ENCODE data around the gene MUC7. TPM values are rescaled to one million over a fixed set of nuclear protein-coding genes. Genes with fewer than 3 reads are reported as not detected.

MUC7 gene
- not detected for total RNA-seq

- no peak for DNase-seq
- WGBS, 2 donors (ENCODE audit: low coverage in 1 of 2) = 64 to 73% methylated on average over 4 of the region's 4 CpGs
- no peaks in the 10 kb centered on the region for H3K4me1 ChIP-seq
- TF ChIP-seq EP300 (IDR thresholded peaks at IDR 0.05; ENCODE audit: low read depth) = no peak
- no peak for TF ChIP-seq POLR2A (IDR thresholded peaks at IDR 0.05)
- no peak for TF ChIP-seq CTCF (IDR thresholded peaks at IDR 0.05)
- TF ChIP-seq POLR2AphosphoS5 (IDR thresholded peaks at IDR 0.05) = no peak
- H3K27ac ChIP-seq = no peak within 1 kb of the TSS
- no peaks in the 10 kb centered on the region for H3K27me3 ChIP-seq
- intact Hi-C loops (cut with DNase I; ENCODE audit: low total_unique reads) = no loop called here
- H3K36me3 ChIP-seq = no peaks in the 10 kb centered on the region
- H3K4me3 ChIP-seq = no peak within 1 kb of the TSS
- H3K9me3 ChIP-seq = no peaks in the 10 kb centered on the region
- in situ Hi-C loops (cut with MboI; ENCODE audit: low pct_ligation_motif_present in 1 of 4, low pct_unique_long_range_greater_than_20kb in 1 of 4, low sequenced_read_pairs in 3 of 4) = no loop called here
Observed at GRCh38 chr4:70471897-70472296, at the start of gene MUC7. Gene MUC7 (plus strand): TSS chr4:70472197. CDS start chr4:70474022, 1,825 bp downstream.

DNA sequence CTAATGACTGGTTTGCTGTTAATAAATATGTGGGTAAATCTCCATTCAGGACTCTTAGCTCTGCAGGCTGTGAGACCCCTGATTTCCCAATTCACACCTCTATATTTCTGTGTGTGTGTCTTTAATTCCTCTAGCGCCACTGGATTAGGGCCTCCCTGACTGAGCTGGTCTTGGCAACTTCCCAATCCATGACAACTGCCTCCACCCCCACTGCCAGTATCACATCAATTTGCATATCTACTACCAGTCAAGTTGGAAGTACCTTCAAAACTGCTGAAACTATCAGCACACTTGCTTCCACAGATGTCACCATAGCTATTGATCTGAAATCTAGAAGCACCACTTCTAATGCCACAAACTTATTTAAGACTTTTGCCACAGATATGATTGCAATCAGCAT lies 46.7 kb upstream of the MUC7 start:
- Histone ChIP-seq H3K9me3 (no peaks in the 10 kb centered on the region), H3K4me1 (no peaks in the 10 kb centered on the region), H3K36me3 (no peaks in the 10 kb centered on the region), H3K4me3 (no peak overlapping the region), H3K27me3 (no peaks in the 10 kb centered on the region), H3K27ac (no peak overlapping the region)
- DNase-seq = no peak
- in situ Hi-C loops (cut with MboI; ENCODE audit: low pct_ligation_motif_present in 1 of 4, low pct_unique_long_range_greater_than_20kb in 1 of 4, low sequenced_read_pairs in 3 of 4) = no loop called here
- intact Hi-C loops (cut with DNase I; ENCODE audit: low total_unique reads) = no loop called here
- whole genome bisulfite sequencing, 2 donors (ENCODE audit: low coverage in 1 of 2) = 72 to 100% methylated on average over 1 of the region's 1 CpG
- TF ChIP-seq POLR2AphosphoS5 (IDR thresholded peaks at IDR 0.05) = no peak
- no peak for TF ChIP-seq POLR2A (IDR thresholded peaks at IDR 0.05)
- TF ChIP-seq EP300 (IDR thresholded peaks at IDR 0.05; ENCODE audit: low read depth) = no peak
- TF ChIP-seq CTCF (IDR thresholded peaks at IDR 0.05) = no peak

DNA sequence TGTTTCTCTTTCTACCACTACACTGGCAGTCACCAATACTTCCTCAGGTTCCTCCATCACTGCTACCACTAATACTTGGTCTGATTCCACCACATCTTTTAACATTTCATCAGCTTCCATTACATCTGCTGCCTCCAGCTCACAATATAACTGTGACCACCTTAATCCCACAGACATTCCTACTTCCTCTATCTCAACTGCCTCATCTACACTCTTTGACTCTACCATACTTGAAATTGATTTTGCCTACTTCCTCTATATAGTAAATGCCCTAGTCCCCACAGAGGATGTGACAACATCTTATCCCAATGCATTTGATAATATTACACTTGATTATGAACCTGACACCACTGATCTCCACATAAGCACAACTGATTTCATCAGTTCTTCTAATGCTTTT lies 45.2 kb upstream of the MUC7 start:
- Histone ChIP-seq H3K27ac (no peak overlapping the region), H3K4me3 (no peak overlapping the region), H3K27me3 (no peaks in the 10 kb centered on the region), H3K36me3 (no peaks in the 10 kb centered on the region), H3K4me1 (no peaks in the 10 kb centered on the region), H3K9me3 (no peaks in the 10 kb centered on the region)
- no peak for DNase-seq
- in situ Hi-C loops (cut with MboI; ENCODE audit: low pct_ligation_motif_present in 1 of 4, low pct_unique_long_range_greater_than_20kb in 1 of 4, low sequenced_read_pairs in 3 of 4) = no loop called here
- TF ChIP-seq EP300 (IDR thresholded peaks at IDR 0.05; ENCODE audit: low read depth) (no peak), CTCF (IDR thresholded peaks at IDR 0.05) (no peak), POLR2A (IDR thresholded peaks at IDR 0.05) (no peak), POLR2AphosphoS5 (IDR thresholded peaks at IDR 0.05) (no peak)
- intact Hi-C loops (cut with DNase I; ENCODE audit: low total_unique reads) = no loop called here

GRCh38 chr4:70437197-70437596 lies 34.8 kb upstream of the MUC7 start:
- no peak for TF ChIP-seq EP300 (IDR thresholded peaks at IDR 0.05; ENCODE audit: low read depth)
- TF ChIP-seq CTCF (IDR thresholded peaks at IDR 0.05) = no peak
- Histone ChIP-seq H3K27me3 (no peaks in the 10 kb centered on the region), H3K36me3 (no peaks in the 10 kb centered on the region), H3K27ac (no peak overlapping the region), H3K9me3 (no peaks in the 10 kb centered on the region), H3K4me1 (no peaks in the 10 kb centered on the region), H3K4me3 (no peak overlapping the region)
- no peak for DNase-seq
- in situ Hi-C loops (cut with MboI; ENCODE audit: low pct_ligation_motif_present in 1 of 4, low pct_unique_long_range_greater_than_20kb in 1 of 4, low sequenced_read_pairs in 3 of 4) (no loop called here), intact Hi-C loops (cut with DNase I; ENCODE audit: low total_unique reads) (no loop called here)
- WGBS, 2 donors (ENCODE audit: low coverage in 1 of 2) = 56% methylated on average over 7 of the region's 7 CpGs; no CpG with 5 or more reads in 1 of the 2 donors
